HepG2 (cell line): Measurements from ENCODE around the gene WDFY1. TPM values are rescaled to one million over a fixed set of nuclear protein-coding genes. Genes with fewer than 3 reads are reported as not detected.

Source experiments
- ATF7-NPFF ChIP-seq: sonication (generic); formaldehyde crosslinking; IDR thresholded peaks from 2 replicates; pipeline ENCODE4 v1.8.1; 2023; ENCODE audit warnings: mild to moderate bottlenecking, low read depth, missing genetic modification reagents, moderate library complexity
- FLYWCH1 ChIP-seq: sonication (generic); formaldehyde crosslinking; IDR thresholded peaks from 2 replicates; pipeline ENCODE4 v1.8.1; 2023; ENCODE audit warnings: mild to moderate bottlenecking, missing genetic modification reagents
- HES4 ChIP-seq: sonication (generic); formaldehyde crosslinking; IDR thresholded peaks from 2 replicates; pipeline ENCODE4 v1.9.0; 2021; ENCODE audit warnings: mild to moderate bottlenecking, missing genetic modification reagents, borderline replicate concordance
- HNF4G ChIP-seq, 2 experiments: sonication (generic) in 1 of 2; formaldehyde crosslinking in 1 of 2; IDR thresholded peaks; 2 replicates each; pipeline versions ENCODE4 v1.4.0 to v1.6.1; 2011 to 2020; ENCODE audit warnings: borderline replicate concordance in 2 of 2, low read depth in 2 of 2, mild to moderate bottlenecking in 2 of 2, low read length in 1 of 2, missing genetic modification reagents in 1 of 2, moderate library complexity in 1 of 2
- NRL ChIP-seq: sonication (generic); formaldehyde crosslinking; IDR thresholded peaks from 2 replicates; pipeline ENCODE4 v1.5.0; 2020; ENCODE audit warnings: missing genetic modification reagents, mild to moderate bottlenecking, moderate library complexity, borderline replicate concordance
- RAD51 ChIP-seq: fragments of 450-650 bp; IDR thresholded peaks from 2 replicates; pipeline ENCODE4 v1.6.1; 2016; ENCODE audit warnings: borderline replicate concordance
- SETDB1 ChIP-seq: sonication (generic); formaldehyde crosslinking; IDR thresholded peaks from 2 replicates; pipeline ENCODE4 v1.5.1; 2020; ENCODE audit warnings: missing genetic modification reagents, mild to moderate bottlenecking, borderline replicate concordance
- SMAD9 ChIP-seq: sonication (generic); formaldehyde crosslinking; IDR thresholded peaks from 2 replicates; pipeline ENCODE4 v1.5.1; 2020; ENCODE audit warnings: mild to moderate bottlenecking, missing genetic modification reagents
- SRY ChIP-seq: sonication (generic); formaldehyde crosslinking; IDR thresholded peaks from 2 replicates; pipeline ENCODE4 v1.8.0; 2022; ENCODE audit warnings: mild to moderate bottlenecking, missing genetic modification reagents
- ZEB1 ChIP-seq: IDR thresholded peaks from 2 replicates; pipeline ENCODE4 v1.6.1; 2012; ENCODE audit warnings: mild to moderate bottlenecking, low read depth, inconsistent platforms; ENCODE audit not compliant: insufficient replicate concordance
- ZFP62 ChIP-seq: sonication (generic); formaldehyde crosslinking; IDR thresholded peaks from 2 replicates; pipeline ENCODE4 v1.4.0; 2020; ENCODE audit warnings: missing genetic modification reagents
- ZMYM3 ChIP-seq: sonication (generic); formaldehyde crosslinking; IDR thresholded peaks from 2 replicates; pipeline ENCODE4 v1.5.1; 2020; ENCODE audit warnings: mild to moderate bottlenecking, missing genetic modification reagents
- ZNF12 ChIP-seq: sonication (generic); formaldehyde crosslinking; IDR thresholded peaks from 2 replicates; pipeline ENCODE4 v1.5.0; 2020; ENCODE audit warnings: missing genetic modification reagents
- ZNF224 ChIP-seq: sonication (generic); formaldehyde crosslinking; IDR thresholded peaks from 2 replicates; pipeline ENCODE4 v1.5.0; 2020; ENCODE audit warnings: mild to moderate bottlenecking, missing genetic modification reagents
- ZNF331 ChIP-seq: sonication (generic); formaldehyde crosslinking; IDR thresholded peaks from 2 replicates; pipeline ENCODE4 v1.4.0; 2020; ENCODE audit warnings: missing genetic modification reagents
- ZNF644 ChIP-seq: IDR thresholded peaks from 2 replicates; pipeline ENCODE4 v1.6.1; 2016; ENCODE audit warnings: low read depth
- polyA plus RNA-seq, 8 experiments: library from polyadenylated mRNA; depleted of rRNA in 3 of 8; stranded (reverse) in 7 of 8; unstranded in 1 of 8; fragments of >200 nt; fragmentation: Illumina TruSeq in 4 of 8; extraction: Trizol in 4 of 8; gene quantifications; 2 replicates each; pipeline versions ENCODE4 v1.2.1 to v1.2.3, GENCODE V29; 2011 to 2016; ENCODE audit warnings: low read depth in 4 of 8, missing spikeins in 1 of 8, mixed read lengths in 1 of 8; ENCODE audit not compliant: insufficient read depth in 1 of 8
- total RNA-seq, 5 experiments: library from RNA; depleted of rRNA; stranded (reverse); fragments of >200 nt; fragmentation: Illumina TruSeq; extraction: Trizol; gene quantifications; 2 replicates each; pipeline ENCODE4 v1.2.3, GENCODE V29; 2016; ENCODE audit warnings: low read depth in 1 of 5
- TF ChIP-seq, protein P1 (sequence below): sonication (generic); formaldehyde crosslinking; IDR thresholded peaks from 2 replicates; pipeline ENCODE4 v1.4.0; 2020; ENCODE audit warnings: missing genetic modification reagents
- TF ChIP-seq, protein P2 (sequence below): sonication (generic); formaldehyde crosslinking; IDR thresholded peaks from 2 replicates; pipeline ENCODE4 v1.4.0; 2020; ENCODE audit warnings: missing genetic modification reagents, borderline replicate concordance
- TF ChIP-seq, protein P3 (sequence below): sonication (generic); formaldehyde crosslinking; IDR thresholded peaks from 2 replicates; pipeline ENCODE4 v1.4.0; 2020; ENCODE audit warnings: missing genetic modification reagents; ENCODE audit errors: not compliant biosample characterization
- TF ChIP-seq, protein P4 (sequence below): sonication (generic); formaldehyde crosslinking; IDR thresholded peaks from 2 replicates; pipeline ENCODE4 v1.8.0; 2022; ENCODE audit warnings: missing genetic modification reagents, mild to moderate bottlenecking, borderline replicate concordance
- TF ChIP-seq, protein P5 (sequence below): sonication (generic); formaldehyde crosslinking; IDR thresholded peaks from 2 replicates; pipeline ENCODE4 v1.5.1; 2020; ENCODE audit warnings: missing genetic modification reagents, mild to moderate bottlenecking, borderline replicate concordance

The WDFY1 gene
- total and polyA plus RNA-seq, 2 of the 13 experiments (the other 11 are each of a cell fraction or from before 2014, with no cell fraction given), result 77.0 to 78.4 TPM

DNA sequence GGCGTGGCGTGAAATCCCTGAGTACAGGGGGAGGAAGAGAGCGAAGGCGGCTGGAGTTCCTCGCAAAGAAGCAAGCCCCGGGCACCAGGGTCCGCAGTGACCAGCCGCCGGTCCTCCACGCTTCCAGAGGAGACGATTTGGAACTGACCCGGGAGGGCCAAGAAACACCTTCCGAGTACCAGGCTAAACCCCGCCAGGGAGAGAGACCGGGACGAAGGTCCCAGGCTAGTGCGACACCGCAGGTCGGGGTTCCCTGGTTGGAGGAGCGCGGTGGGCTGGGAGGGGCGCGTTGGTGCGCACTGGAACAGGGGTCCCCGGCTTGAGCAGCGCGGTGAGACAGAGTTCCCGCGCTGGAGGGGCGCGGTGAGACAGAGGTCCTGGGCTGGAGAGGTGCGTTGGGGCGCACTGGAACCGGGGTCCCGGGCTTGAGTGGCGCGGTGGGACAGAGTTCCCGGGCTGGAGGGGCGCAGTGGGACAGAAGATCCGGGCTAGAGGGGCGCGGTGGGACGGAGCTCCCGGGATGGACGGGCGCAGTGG lies 901 bp downstream of the WDFY1 start (continued):
- TF ChIP-seq, protein P1, sequence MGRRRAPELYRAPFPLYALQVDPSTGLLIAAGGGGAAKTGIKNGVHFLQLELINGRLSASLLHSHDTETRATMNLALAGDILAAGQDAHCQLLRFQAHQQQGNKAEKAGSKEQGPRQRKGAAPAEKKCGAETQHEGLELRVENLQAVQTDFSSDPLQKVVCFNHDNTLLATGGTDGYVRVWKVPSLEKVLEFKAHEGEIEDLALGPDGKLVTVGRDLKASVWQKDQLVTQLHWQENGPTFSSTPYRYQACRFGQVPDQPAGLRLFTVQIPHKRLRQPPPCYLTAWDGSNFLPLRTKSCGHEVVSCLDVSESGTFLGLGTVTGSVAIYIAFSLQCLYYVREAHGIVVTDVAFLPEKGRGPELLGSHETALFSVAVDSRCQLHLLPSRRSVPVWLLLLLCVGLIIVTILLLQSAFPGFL (CRISPR knock-in tag), result no peak
- peak; percentile 70 for TF ChIP-seq ATF7-NPFF (CRISPR knock-in tag)
- TF ChIP-seq RAD51, result no peak
- TF ChIP-seq, protein P2, sequence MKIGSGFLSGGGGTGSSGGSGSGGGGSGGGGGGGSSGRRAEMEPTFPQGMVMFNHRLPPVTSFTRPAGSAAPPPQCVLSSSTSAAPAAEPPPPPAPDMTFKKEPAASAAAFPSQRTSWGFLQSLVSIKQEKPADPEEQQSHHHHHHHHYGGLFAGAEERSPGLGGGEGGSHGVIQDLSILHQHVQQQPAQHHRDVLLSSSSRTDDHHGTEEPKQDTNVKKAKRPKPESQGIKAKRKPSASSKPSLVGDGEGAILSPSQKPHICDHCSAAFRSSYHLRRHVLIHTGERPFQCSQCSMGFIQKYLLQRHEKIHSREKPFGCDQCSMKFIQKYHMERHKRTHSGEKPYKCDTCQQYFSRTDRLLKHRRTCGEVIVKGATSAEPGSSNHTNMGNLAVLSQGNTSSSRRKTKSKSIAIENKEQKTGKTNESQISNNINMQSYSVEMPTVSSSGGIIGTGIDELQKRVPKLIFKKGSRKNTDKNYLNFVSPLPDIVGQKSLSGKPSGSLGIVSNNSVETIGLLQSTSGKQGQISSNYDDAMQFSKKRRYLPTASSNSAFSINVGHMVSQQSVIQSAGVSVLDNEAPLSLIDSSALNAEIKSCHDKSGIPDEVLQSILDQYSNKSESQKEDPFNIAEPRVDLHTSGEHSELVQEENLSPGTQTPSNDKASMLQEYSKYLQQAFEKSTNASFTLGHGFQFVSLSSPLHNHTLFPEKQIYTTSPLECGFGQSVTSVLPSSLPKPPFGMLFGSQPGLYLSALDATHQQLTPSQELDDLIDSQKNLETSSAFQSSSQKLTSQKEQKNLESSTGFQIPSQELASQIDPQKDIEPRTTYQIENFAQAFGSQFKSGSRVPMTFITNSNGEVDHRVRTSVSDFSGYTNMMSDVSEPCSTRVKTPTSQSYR (CRISPR knock-in tag), result no peak
- TF ChIP-seq SETDB1 (CRISPR knock-in tag), result no peak
- TF ChIP-seq ZNF644 (CRISPR knock-in tag), result no peak
- no peak for TF ChIP-seq ZFP62 (CRISPR knock-in tag)
- TF ChIP-seq SRY (CRISPR knock-in tag), result peak; percentile 78; the same call in 1 of the 2 replicates
- TF ChIP-seq, protein P3, sequence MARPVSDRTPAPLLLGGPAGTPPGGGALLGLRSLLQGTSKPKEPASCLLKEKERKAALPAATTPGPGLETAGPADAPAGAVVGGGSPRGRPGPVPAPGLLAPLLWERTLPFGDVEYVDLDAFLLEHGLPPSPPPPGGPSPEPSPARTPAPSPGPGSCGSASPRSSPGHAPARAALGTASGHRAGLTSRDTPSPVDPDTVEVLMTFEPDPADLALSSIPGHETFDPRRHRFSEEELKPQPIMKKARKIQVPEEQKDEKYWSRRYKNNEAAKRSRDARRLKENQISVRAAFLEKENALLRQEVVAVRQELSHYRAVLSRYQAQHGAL (CRISPR knock-in tag), result no peak
- peak; percentile 59 for TF ChIP-seq NRL (CRISPR knock-in tag)
- TF ChIP-seq ZNF12 (CRISPR knock-in tag), result no peak
- TF ChIP-seq HNF4G (IDR thresholded peaks at IDR 0.05; ENCODE audit: borderline replicate concordance, low read depth, low read length), result no peak
- TF ChIP-seq HNF4G (CRISPR knock-in tag; IDR thresholded peaks at IDR 0.05; ENCODE audit: borderline replicate concordance, low read depth), result peak; percentile 21; the same call in 1 of the 2 replicates
- TF ChIP-seq, protein P4, sequence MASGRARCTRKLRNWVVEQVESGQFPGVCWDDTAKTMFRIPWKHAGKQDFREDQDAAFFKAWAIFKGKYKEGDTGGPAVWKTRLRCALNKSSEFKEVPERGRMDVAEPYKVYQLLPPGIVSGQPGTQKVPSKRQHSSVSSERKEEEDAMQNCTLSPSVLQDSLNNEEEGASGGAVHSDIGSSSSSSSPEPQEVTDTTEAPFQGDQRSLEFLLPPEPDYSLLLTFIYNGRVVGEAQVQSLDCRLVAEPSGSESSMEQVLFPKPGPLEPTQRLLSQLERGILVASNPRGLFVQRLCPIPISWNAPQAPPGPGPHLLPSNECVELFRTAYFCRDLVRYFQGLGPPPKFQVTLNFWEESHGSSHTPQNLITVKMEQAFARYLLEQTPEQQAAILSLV (CRISPR knock-in tag), result no peak
- TF ChIP-seq FLYWCH1 (CRISPR knock-in tag), result no peak
- peak; percentile 53 for TF ChIP-seq ZNF331 (CRISPR knock-in tag)
- TF ChIP-seq ZNF224 (CRISPR knock-in tag), result peak; percentile 82; the same call in 1 of the 2 replicates
- TF ChIP-seq, protein P5, sequence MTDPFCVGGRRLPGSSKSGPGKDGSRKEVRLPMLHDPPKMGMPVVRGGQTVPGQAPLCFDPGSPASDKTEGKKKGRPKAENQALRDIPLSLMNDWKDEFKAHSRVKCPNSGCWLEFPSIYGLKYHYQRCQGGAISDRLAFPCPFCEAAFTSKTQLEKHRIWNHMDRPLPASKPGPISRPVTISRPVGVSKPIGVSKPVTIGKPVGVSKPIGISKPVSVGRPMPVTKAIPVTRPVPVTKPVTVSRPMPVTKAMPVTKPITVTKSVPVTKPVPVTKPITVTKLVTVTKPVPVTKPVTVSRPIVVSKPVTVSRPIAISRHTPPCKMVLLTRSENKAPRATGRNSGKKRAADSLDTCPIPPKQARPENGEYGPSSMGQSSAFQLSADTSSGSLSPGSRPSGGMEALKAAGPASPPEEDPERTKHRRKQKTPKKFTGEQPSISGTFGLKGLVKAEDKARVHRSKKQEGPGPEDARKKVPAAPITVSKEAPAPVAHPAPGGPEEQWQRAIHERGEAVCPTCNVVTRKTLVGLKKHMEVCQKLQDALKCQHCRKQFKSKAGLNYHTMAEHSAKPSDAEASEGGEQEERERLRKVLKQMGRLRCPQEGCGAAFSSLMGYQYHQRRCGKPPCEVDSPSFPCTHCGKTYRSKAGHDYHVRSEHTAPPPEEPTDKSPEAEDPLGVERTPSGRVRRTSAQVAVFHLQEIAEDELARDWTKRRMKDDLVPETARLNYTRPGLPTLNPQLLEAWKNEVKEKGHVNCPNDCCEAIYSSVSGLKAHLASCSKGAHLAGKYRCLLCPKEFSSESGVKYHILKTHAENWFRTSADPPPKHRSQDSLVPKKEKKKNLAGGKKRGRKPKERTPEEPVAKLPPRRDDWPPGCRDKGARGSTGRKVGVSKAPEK (CRISPR knock-in tag), result peak; percentile 37; the same call in 1 of the 2 replicates
- no peak; the same call in 1 of the 2 replicates for TF ChIP-seq SMAD9 (CRISPR knock-in tag)
- no peak for TF ChIP-seq ZEB1
- no peak for TF ChIP-seq ZMYM3 (CRISPR knock-in tag)
- TF ChIP-seq HES4 (CRISPR knock-in tag), result 0 out of 2 replicates have a peak, but pooled peaks have one; percentile 30
